CD4-positive, alpha-beta T cell treated with Interleukin-15 for 1 hour (primary cell): ENCODE results near the gene CD300A.

ENCODE experiments used
- DNase-seq: peaks from one replicate; pipeline ENCODE4 v3.0.0-alpha.2; 2020

CD300A gene

DNA sequence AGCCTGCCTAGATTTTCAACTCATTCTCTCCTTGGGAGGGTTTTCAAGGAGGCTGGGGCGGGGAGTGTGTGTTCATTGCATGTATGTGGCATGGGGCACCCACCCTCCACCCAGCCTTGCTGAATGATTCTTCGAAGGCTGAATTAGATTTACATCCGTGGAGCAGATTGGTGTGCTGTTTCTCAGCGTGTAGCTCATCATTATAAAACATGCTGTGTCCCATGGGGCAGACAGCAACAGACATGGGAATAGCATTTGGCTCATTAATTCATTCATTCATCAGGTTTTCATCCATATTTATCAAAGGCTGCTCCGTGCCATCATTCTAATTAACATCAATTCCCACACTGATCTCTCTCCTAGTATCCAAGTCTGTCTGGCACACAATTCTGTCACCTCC, 10.6 kb upstream of the CD300A start:
- no peak for DNase-seq

DNA sequence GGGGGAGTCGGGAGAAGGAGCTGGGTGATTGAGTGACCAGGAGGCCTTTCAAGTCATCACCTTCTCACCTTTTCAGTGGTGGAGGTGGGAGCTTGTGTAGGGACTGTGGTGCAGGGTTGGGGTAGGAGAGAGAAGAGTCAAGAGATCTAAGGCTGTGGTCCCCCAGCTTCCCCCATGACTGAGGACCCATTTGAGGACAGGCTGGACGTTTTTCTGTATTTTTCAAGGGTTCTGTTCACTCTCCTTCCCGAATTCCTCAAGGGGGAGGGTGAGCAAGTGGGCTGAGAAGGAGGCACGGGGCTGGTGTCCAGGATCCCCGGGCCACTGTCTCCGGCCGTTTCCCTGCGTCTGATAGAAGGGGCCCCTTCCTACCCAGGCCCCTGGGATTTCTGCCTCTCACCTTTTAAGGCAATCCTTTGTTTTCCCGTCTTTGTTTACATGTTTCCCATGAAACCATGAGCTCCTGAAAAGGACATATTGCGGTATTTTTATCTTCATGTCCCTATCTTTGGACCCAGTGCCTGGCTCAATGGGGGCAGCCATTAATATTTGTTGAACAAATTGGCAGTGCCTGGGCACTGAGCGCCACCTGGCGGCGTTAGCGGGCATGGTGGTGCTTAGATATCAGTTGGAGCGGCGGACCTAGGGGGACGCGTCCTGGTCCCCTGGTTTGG, 9.2 kb upstream of the CD300A start:
- DNase-seq = peak; percentile 68

DNA sequence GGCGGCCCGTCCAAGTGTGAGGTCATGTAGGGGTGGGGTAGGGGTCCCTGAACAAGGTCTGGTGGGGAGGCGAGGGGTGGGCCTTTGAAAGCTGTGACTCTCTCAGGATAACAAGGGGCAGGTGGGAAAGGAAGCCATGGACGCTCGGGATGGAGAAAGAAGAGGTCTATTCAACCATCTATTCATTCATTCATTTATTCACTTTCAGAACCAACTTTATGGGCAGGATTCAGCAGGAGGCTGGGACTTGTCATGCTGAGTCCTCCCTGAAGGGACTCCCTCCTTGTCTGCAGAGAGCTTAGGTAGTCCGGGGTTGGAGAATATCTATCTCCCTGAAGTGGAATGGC, 8.6 kb upstream of the CD300A start:
- no peak for DNase-seq

DNA sequence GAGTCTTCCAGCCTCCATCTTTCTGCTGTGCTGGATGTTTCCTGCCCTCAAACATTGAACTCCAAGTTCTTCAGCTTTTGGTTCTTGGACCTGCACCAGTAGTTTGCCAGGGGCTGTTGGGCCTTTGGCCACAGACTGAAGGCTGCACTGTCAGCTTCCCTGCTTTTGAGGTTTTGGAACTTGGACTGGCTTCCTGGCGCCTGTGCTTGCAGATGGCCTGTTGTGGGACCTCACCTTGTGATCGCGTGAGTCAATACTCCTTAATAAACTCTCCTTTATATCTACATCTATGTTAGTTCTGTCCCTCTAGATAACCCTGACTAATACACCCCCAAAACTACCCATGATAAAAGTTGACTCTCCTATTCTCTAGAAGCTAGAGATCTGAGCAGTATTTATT, 7.6 kb upstream of the CD300A start:
- no peak for DNase-seq

DNA sequence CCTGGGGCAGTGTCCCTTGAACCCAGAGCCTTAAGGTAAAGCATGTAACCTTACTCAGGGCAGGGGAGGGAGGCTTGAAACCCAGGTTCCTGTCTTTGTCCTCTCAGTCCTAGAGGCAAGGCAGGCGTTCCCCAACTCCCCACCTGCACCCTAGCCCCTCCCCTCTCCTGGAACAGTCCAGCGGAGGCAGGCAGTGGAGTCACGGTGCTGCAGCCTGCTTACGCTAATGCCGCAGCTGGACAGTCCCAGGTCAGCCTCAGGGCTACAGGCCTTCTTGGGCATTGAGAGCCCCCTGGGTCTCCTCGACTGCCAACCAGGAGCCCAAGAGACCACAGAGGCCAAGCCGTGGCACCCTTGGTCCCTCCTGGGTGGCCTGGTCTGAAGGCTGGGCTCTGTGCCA, 6.8 kb upstream of the CD300A start:
- DNase-seq = no peak

DNA sequence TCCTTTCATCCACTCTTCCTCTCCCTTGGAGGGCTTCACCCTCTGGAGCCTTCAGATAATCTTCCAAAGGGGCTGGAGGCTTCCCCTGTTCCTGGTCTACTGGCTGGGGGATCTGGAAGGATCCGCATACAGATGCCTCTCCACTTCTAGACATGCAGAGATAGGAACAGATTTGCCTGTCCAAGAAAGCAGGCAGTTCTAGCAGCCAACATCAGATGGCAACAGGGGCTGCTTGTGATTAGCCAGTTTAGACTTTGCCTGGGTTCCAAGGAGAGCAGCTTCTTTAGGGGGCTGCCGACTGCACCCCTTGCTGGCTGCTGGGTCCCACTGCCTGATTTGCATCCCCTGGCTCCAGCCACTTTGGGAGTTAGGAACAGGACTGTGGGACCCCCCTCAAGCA, 6.2 kb upstream of the CD300A start:
- no peak for DNase-seq

DNA sequence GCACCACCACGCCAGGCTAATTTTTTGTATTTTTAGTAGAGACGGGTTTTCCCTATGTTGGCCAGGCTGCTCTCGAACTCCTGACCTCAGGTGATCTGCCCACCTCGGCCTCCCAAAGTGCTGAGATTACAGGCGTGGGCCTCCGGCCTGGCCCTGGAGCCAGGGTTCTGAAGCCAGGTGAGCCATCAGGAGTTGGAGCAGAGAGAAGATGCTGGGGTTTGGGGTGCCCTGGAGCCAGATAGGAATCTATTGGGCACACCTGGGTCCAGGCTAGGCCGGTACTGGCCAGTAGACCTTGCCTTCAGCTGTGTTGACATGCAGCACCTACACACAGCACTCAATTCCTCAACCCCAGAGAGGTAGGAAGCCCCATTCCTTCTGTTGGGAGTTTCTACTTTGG, 5.4 kb upstream of the CD300A start:
- no peak for DNase-seq

DNA sequence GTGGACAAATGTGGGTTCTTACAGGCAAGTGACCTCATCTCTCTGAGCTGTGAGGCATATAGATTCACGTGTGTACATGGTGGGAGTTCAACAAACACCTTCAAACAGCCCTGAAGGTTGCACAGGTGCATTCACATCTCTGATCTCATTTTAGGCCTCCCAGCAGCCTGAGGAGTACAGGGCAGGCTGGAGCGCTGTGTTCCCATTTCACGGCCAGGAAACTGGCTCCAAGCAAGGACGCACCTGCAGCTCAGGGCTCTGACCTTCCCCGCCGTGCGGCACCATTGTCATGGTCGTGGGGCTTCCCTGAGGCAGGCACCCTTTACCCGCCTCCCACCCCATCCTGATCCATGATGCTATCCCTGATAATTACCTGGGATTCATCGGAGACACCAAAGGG, 4.8 kb upstream of the CD300A start:
- no peak for DNase-seq

DNA sequence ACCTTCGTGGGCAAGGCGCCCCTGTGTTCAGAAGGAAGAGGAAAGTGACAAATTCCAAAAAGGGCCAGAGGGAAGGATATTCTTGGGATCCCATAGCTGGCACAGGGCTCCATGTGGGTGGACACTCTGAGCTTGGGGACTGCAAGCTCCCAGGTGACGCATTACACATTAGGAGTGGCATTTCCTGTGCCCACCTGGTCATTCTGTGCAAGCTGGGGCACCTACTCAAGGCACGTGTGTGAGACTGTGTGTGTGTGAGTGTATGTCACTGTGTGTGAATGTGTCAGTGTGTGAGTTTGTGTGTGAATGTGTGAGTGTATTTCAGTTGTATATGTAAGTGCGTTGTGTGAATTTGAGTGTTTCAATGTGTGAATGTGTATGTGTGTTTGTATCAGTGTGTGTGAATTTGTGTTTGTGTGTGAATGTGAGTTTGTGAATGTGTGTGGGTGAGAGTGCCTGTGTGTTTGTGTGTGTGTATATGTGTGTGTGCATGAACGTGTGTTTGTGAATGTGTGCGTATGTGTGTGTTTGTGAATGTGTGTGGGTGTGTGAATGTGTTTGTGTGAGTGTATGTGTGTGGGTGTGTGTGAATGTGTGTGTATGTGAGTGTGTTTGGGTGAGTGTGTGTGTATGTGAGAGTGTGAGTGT, 1.6 kb upstream of the CD300A start:
- no peak for DNase-seq

DNA sequence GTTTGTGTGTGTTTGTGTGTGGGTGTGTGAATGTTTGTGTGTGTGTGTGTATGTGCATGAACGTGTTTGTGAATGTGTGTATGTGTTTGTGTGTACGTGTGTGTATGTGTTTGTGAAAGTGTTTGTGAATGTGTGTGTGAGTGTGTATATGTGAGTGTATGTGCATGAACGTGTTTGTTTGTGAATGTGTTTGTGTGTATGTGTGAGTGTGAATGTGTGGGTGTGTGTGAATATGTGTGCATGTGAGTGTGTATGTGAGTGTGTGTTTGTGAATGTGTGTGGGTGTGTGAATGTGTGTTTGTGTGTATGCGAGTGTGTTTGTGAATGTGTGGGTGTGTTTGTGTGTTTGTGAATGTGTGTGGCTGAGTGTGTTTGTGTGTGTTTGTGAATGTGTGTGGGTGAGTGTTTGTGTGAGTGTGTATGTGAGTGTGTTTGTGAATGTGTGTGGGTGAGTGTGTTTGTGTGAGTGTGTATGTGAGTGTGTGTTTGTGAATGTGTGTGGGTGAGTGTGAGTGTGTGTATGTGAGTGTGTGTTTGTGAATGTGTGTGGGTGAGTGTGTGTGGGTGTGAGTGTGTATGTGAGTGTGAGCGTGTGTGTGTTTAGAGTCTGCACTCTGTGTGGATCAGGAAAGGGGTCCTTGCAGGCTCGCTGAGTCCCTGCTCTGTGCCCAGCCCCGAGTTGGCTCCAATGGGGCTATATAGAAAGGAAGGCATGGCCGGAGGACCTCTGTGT, 890 bp upstream of the CD300A start:
- no peak for DNase-seq

DNA sequence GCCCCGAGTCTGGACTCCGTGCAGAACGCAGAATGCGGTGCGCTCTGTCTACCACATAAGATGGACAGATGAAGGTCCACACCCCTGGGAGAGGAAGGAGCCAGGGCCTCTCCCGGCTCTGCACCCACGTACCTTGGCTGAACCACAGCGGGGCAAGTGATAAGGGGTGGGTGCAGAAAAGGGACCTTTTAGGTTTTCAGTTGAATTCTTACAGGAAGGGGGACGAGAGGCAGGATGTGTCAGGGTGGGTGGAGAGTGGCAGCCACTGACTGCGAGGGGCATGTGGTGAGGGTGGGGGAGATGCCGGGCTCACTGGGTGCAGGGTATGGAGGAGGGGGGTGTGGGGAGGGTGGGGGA, 372 bp downstream of the CD300A start:
- DNase-seq = no peak

DNA sequence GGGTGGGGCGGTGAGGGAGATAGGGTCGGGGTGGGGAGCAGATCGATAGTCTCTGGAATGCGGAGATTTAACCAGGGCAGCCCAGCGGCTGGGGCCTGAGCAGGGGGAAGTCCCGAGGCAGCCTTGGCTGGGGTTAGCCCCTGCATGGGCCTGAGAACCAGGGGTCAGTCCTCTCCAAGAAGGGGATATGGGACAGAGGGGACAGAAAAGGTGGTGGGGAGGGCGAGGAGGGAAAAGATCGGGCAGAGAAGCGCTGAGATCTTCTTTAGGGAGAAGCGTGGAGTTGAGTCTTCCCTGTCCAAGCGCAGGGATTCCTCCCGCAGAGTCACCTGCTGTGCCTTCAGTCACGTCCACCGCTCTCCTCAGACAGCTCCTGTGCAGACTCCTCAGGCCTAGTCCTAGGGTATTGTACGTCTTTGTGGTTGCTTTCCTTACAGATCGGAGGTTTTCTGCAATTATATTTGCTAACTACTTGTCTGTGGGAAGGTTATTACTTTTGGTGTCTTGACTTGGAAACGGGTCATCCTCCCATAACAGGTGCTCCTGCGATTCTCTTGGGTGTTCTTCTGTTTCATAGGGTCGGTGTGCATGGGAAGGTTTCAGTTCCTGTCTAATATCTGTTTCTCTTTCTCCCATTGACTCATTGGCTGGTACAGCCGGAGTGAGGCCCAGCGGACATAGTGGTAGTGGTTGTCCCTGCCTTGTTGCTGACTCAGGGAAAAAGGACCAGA, 952 bp downstream of the CD300A start:
- peak; percentile 54 for DNase-seq

DNA sequence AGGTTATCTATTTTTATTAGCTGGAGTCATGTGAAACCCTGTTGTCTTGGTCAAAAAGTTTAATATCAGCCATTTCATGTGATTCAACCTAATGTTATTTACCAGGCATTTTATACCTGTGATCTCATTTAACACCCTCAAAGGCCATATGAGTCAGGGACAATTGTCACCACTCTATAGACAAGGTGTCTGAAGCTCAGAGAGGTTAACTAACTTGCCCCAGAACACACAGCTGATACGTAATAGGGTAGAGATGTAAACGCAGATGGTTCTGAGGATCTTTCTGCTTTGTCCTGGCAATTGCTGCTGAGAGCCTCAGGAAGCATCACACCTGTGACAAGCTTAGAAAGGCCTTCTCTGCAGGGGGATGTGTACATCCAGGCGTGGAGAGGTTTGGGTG, 4.9 kb downstream of the CD300A start:
- no peak for DNase-seq

DNA sequence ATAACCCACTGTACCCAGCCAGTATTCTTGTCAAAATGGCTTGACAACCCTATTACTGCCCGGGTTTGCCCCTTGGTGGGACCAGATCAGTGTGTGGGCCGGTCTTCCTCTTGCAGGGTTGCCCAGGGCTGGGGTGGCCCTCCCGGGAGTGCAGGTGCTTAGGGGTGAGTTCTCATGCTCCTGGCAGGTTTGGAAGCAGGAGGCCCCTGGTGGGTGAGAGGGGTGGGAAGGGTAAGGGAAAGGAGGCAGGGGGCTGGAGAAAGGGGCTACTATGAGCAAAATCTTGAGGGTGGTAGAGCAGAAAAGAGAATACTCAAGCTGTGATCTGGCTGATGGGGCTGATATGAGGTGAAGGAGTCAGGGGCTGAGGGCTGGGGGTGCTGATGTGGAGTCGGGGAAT, 6.5 kb downstream of the CD300A start:
- DNase-seq = no peak

DNA sequence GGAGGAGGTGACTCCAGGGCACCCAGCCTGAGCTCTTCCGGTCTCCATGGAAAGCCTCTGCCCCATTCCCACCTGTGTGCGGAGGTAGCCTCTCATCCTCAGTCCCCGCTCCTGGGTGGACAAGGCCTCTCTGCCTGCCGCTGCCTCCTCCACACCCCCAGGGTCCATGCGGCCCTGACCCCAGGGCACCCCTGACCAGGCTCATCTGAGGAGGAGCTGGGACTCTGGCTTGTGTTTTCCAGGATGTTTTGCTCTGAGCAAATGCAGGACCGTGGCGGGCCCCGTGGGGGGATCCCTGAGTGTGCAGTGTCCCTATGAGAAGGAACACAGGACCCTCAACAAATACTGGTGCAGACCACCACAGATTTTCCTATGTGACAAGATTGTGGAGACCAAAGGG, 6.9 kb downstream of the CD300A start:
- no peak for DNase-seq

DNA sequence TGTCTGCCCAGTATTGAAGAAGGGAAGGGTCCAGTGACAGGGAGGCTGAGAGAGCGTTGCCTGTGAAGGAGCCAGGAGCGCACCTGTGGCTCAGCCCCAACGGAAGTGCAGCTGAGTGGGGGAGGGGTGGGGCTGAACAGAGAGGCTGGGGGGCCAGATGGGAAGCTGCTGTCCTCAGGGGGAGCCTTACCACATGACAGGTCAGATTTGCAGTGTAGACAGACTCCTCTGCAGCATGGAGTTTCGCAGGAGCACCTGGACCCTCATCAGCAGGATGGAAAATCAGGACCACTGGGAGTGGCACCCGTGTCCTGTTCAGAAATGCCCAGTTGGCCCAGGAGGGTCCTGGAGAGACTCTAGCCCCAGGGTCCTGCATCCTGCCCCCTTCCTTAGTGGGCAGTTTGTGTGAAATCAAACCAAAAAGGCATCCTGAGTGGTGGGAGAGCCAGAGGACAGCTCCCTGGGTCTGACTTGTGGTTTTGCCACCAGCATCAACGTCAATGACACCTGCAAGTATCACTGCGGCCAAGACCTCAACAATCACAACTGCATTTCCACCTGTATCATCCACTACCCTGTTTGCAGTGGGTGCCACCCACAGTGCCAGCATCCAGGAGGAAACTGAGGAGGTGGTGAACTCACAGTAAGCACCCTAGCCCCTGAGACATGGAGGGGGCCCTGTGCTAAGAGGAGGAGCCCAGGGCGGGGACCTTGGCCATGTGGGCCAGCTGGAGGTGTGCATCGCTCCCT, 7.8 kb downstream of the CD300A start:
- DNase-seq = peak; percentile 33

DNA sequence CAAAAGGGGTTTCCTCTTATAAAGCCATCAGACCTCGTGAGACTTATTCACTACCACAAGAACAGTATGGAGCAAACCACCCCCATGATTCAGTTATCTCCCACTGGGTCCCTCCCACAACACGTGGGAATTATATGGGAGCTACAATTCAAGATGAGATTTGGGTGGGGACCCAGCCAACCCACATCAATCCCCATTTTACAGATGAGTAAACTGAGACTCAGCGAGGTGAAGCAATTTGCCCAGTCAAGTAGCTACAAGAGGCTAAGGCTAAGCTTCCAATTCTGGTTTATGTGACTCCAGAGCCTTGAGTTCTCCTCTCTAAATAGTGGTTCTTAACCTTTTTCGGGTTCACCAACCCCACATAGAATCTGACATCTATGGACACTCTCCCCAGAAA, 8.8 kb downstream of the CD300A start:
- no peak for DNase-seq

DNA sequence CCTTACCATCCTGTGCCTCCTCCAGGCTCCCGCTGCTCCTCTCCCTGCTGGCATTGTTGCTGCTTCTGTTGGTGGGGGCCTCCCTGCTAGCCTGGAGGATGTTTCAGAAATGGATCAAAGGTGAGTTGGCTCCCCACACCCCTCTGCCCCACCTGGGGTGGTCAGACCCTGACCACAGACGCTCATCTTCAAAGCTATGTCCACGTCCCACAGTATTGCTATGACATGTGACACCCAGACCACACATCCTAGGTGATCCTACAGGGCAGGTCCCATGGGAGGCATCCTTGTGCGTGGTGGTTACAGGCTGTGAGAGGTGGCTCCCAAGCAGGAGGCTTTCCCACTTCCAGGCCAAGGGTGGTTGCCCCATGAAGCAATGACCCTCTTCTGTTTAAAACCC, 11.0 kb downstream of the CD300A start:
- DNase-seq = no peak

DNA sequence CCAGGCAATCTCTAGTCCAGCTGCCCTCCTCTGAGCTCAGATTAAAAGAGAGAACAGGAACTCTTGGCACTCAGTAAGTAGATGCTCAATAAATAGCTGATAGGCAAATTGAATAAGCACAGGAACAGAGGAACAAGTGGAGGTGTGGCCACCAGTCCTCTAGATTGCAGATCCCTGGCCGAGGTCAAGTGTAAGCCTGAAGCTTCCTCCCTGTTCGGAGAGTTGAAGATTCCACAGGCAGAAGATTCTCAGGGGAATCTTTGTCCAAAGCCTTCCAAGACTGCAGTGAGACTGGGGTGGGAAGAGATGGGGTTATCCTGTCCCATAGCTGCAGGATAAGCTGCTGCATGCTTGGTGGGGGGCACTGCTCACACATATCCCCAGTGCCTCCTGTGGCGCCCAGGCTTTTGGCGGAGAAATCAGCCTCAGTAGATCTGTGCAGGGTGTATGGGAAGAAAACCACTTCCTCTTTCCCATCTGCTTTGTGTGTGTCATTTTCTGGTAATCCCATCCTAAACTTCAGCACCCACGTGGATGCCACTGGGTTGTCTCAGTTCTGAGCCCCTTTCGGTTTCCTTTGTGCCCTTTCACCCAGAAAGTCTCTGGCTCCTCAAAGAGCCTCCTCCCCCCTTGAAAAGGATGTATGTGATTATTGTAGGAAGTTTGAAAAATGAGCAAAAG, 12.1 kb downstream of the CD300A start:
- DNase-seq = peak; percentile 62

DNA sequence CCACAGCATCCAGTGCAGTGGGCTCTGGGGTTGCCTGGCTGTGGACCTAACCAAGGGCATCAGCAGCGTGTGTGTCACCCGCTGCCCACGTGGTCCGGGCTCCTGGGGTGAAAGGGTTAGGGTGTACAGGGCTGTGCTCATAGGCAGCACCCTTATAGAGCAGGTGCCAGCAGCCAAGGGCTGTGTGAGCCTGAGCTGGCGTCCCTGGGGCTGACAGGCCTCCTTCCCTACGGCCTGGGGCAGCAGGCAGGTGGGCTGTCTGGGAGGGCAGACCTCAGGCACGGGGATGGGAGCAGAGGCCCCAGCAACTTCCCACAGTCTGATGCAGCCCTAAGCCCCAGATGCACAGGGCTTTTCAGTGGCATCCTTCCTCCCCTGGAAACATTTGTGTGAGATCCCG, 13.9 kb downstream of the CD300A start:
- no peak for DNase-seq

DNA sequence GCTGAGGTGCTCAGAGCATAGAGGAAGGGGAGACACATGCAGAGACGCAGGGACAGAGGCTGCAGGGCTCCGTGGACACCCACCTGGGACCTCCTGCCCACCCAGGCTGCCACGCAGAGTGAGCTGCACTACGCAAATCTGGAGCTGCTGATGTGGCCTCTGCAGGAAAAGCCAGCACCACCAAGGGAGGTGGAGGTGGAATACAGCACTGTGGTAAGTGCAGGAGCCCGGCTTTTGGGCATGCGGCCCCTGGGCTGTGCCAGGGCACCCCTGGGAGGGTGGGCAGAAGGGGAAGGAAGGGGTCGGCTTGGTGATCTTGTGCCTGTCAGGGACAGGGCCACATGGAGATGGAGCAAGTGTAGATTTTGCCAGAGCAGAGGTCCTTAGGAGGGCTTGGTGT, 15.2 kb downstream of the CD300A start:
- DNase-seq = no peak

DNA sequence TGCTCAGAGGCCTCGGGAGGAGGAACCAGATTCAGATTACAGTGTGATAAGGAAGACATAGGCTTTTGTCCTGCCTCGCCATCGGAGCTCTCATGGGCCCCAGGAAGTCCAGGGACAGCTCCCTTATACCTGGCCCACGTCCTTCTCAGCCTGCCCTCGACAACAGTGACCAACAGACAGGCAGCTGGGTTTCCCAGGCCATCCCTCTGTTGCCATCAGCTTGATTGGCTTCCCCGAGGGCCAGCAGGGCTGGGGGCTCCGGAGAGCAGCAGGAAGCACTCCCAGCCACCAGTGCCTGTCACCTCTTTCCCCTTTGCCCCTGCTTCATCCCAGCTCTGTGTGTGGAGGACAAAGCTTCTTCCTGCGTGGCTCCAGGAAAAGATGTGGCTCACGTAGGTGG, 17.6 kb downstream of the CD300A start:
- DNase-seq = no peak
